HT1080 (cell line): Measurements from ENCODE around the gene ST6GAL1. TPM values are rescaled to one million over a fixed set of nuclear protein-coding genes. Genes with fewer than 3 reads are reported as not detected.

ENCODE experiments used
- DNase-seq: peaks from one replicate; pipeline ENCODE4 v3.0.0-alpha.2; 2015; ENCODE audit warnings: low read depth
- total RNA-seq: library from RNA; depleted of rRNA; stranded (reverse); fragments of >200 nt; shearing (Covaris generic); gene quantifications from 2 replicates; pipeline ENCODE4 v1.2.3, GENCODE V29; 2014; rRNA removed

Gene ST6GAL1
- total RNA-seq, 1 experiment from 2014 or later = 6.1 TPM

DNA sequence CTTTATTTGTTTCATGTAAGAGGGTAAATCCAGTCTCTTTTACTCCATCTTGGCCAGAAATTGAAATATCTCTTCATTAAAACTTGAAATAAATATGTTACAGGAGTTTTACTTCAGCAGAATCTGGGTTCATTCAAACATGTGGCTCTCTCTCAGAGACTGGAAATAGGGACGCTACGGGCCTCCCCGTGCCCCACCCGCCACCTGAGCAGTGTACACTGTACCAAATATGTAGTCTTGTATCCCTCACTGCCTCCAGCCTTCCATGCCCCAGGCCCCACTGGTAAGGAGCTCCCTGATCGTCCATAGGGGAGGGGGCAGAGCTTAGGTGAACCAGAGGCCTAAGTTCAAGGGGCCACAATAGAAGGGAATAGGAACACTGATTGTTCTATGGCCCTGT, 172.9 kb downstream of the ST6GAL1 start:
- no peak for DNase-seq

DNA sequence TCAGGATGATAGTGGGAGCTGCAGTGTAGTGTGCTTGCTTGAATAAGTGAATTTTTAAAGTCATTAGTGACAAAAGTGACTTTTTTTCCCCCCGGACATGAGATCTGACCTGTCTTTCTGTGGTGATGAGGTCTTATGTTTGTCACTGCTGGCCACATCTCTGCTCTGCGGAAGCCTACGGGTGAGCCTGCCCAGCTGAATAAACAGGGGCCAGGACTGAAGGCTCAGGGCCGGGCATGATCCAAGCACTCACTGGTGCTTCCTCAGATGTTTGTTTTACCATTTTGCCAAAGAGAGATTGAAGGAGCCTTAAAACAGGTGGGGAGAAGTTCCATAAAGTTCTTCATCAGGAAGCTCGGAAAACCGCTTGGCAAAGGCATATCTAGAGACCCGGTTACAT, 174.0 kb downstream of the ST6GAL1 start:
- DNase-seq = no peak

DNA sequence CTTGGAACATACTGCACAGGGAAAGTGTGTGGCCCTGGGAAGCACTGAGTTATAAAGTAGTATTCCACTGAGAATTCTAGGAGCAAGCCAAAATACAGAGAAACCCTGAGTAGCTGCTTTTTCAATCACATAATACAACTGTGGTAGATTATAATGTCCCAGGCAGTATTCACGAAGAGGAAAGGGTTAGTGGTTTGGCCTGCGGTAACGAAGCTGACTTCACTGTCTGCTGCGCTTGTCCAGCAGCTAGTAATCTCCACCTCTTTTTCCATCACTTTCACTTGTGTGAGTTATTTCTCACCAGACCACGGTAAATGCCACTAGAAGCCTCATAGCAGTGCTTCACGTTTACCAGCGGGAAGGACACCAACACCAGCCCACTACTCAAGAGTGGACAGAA, 174.6 kb downstream of the ST6GAL1 start:
- peak; percentile 52 for DNase-seq

DNA sequence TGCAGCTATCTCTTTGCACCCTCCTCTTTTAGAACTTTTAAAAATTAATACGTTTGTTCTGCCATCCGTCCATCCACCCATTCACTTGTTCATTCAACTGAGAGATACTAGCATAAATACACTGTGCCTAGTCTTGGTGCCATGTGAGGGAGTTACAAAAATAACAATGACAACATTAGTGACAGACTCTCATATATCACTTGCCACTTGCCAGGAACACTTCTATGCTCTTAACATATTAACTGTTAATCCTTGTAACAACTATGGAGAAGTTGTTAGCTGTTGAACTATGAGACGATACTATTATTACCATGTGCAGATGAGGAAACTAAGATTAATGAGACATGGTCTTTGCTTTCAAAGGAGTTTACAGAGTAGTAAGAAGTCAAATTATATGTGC, 175.4 kb downstream of the ST6GAL1 start:
- no peak for DNase-seq

DNA sequence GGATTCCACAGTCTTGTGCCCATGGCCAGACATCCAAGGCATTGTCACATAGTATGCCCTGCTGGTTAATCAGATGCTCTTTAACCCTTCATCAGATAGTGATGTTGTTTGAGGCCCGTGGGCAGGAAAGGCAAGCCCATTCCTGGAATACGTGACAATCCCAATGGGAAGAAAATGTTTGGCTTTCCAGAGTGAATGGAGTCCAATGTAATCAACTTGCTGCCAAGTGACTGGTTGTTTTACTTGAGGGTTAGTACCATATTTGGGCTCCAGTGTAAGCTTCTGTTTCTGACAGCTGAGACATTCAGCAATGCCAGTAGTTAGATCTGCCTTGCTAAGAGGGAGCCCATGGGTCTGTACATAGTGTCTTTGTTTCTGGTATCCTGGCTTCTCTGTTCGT, 177.7 kb downstream of the ST6GAL1 start:
- DNase-seq = no peak

DNA sequence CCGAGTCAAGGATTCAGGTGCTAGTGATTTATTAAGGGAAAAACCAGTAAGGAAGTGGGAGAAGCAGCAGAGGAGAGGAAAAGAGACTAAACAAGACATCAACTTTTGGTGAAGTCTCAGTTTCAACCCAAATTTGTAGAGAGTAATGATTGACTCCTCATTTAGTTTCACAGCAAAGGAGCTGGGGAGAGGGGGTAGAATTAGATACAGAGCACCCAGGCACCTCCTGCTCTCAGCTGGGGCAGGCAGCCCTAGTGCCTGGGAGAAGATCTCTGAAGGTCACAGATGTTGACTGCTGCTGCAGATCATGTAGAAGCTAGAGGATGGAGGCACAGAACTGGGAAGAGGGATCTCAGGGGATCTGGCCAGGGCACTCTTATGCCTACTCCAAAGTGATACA, 179.8 kb downstream of the ST6GAL1 start:
- no peak for DNase-seq

DNA sequence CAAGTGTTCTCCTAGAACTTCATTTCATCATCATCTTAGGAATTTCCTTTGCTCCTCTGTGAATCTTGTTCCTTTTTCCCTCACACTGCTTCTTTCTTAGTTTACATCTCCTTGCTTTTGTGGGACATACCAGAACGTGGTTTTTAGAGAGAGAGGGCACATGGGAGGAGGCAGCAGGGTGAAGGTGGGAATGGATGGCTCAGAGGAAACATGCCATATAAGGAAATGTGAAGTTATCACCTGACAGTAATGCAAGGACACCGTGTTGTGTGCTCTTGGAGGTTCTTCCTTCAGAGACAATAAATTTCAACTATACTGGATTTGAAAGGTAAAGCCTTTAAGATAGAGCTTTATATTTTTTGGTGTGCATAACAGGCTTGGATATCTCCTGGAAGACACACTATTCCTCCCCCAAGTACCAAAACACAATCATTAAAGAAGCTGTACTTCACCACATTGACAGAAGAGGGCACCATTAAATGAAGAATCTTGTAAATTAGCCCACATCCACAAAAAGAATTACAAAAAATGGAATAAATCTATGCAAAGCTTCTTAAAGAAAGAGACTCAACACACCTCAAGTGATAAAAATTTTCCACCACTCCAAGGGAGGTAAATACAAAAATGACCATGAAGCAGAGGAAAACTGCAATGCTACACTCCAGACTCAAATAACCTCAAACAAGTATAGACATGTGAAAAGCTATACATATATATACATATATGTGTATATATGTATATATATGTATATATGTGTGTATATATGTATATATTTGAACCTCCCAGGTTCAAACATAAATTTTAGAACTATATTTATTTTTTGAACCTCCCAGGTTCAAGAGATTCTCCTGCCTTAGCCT, 182.8 kb downstream of the ST6GAL1 start:
- peak; percentile 42 for DNase-seq

DNA sequence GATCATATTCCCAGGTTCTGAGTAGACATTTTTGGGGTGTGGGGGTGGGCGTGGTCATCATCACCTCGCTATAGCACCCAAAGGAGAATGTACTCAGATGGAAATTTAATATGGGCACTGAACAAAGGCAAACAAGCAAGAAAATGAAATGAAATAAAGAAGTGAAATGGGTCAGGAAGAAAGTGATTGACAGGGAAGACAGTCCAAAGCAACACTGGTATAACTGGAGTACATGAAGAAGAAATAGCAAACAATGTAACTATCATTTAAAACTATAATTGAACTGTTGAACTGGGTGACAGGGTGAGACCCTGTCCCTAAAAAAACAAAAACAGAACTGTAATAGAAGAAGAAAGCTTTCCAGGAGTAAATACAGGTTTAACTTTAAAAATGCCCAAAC, 184.2 kb downstream of the ST6GAL1 start:
- DNase-seq = no peak

DNA sequence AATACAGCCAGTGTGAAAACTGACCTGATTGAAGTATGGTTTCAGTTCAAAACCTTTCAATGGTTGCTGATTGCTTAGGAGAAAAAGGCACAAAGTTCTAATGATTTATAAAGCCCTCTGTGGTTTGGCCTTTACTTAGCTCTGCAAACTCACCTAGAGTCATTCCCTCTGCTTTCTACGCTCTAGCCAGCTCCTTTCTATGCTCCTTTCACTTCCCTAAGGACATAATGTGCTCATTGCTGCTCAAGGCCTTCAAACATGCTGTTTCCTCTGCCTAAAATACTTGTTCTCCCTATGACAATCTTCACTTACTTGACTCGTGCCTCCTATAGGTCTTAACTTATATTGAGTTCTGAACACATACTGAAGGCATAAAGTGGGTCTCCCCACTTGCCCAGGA, 190.0 kb downstream of the ST6GAL1 start:
- DNase-seq = no peak

DNA sequence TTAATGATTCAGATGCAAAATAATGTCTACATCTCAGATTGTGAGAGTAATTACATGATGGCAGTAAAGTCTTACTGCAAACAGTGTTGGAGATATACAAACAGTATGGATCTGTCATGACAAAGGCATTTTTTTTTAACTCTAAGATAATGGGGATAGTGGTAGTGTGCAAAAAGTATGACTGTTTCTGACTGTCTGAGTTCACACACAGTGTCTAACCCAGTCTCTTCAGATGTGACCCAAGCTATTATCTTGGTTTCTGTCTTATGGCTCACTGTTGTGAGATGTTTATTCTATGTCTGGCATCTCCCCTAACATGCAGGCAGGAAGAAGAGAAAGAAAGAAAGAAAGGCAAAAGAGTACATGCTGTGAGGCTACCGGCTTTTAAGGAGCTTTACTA, 191.9 kb downstream of the ST6GAL1 start:
- no peak for DNase-seq

DNA sequence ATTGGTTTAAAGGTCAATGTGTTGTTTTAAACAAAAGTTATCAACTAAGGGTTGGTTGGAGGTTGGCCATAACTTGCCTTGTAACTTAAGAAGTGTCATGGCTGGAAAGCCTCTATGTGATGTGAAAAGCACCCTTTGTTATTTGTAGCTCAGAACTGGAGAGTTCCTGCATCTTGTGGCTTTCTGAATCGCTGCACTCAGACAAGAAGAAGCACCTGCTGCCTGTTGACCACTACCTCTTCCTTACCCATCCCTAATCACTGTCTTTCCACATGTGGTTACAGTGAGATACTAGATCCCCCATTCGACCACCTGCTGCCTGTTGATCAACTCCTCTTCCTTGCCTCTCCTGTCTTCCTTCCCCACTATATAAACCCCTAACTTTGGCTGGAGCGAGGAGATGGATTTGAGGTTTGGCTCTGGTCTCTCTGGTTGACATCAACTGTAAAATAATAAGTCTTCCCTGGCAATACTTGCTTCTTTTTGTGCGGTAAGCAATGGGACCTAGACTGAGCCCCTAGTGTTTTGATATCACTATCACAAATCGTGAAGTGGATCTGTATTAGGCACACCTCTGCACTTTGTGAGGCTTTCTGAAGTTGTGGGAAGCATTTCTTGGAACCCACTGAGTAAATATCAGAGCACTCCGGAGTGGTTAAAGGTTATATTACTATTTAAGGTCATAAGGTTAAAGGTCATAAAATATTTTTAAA, 195.1 kb downstream of the ST6GAL1 start:
- no peak for DNase-seq

Other genes with a start within 250 kb of the ST6GAL1 start
- gene KNG1, start 213.2 kb upstream of the ST6GAL1 start, total RNA-seq = not detected in 2 replicates
- 557 and 581 TPM in 2 replicates for gene EIF4A2, start 146.9 kb upstream of the ST6GAL1 start, total RNA-seq
- gene RFC4, start 124.0 kb upstream of the ST6GAL1 start, total RNA-seq = 84.7 and 95.1 TPM in 2 replicates
- gene ADIPOQ, start 87.8 kb upstream of the ST6GAL1 start, total RNA-seq = not detected in 2 replicates
- gene RPL39L, start 209.0 kb downstream of the ST6GAL1 start, total RNA-seq = not detected in 2 replicates